Gastrocnemius medialis (tissue), 4 donors: Measurements from ENCODE around the gene RIBC1. TPM values are rescaled to one million over a fixed set of nuclear protein-coding genes. Genes with fewer than 3 reads are reported as not detected.
A peak's percentile ranks its signal among the peaks of the same experiment; 100 is the strongest.

Source experiments
- ATAC-seq, 2 donors: fragments of 150-250 bp; one replicate each; pipeline ENCODE4 v1.9.1; 2016
- DNase-seq, 2 donors: peaks; one replicate each; pipeline ENCODE4 v3.0.0-alpha.2; 2019
- H3K27ac ChIP-seq, 4 donors: fragments of 200-600 bp; sonication (generic); 1 replicate in 1 of 4; 2 replicates in 3 of 4; pipeline ENCODE4 v1.5.1; 2016 to 2018; ENCODE audit warnings: mild to moderate bottlenecking in 2 of 4, moderate library complexity in 1 of 4
- H3K27me3 ChIP-seq, 3 donors: fragments of 200-600 bp; sonication (generic) in 2 of 3; 1 replicate in 1 of 3; 2 replicates in 2 of 3; pipeline versions ENCODE4 v1.5.1 to v1.6.0; 2016 to 2019; ENCODE audit warnings: mild to moderate bottlenecking in 1 of 3, moderate library complexity in 1 of 3
- H3K36me3 ChIP-seq, 2 donors: fragments of 200-600 bp; sonication (generic) in 1 of 2; one replicate each; pipeline ENCODE4 v1.5.1; 2017 to 2018
- H3K4me1 ChIP-seq, 2 donors: fragments of 200-600 bp; sonication (generic) in 1 of 2; one replicate each; pipeline ENCODE4 v1.5.1; 2016 to 2017; ENCODE audit warnings: mild to moderate bottlenecking in 2 of 2
- H3K4me3 ChIP-seq, 4 donors: fragments of 200-600 bp; sonication (generic) in 3 of 4; 1 replicate in 1 of 4; 2 replicates in 3 of 4; pipeline ENCODE4 v1.5.1; 2016 to 2019; ENCODE audit warnings: mild to moderate bottlenecking in 2 of 4
- H3K9me3 ChIP-seq, 3 donors: fragments of 200-600 bp; sonication (generic) in 2 of 3; 1 replicate in 1 of 3; 2 replicates in 2 of 3; pipeline ENCODE4 v1.5.1; 2016 to 2019
- CTCF ChIP-seq, 5 experiments: fragments of 450-650 bp in 3 of 5; fragments of 200-600 bp in 2 of 5; sonication (generic) in 2 of 5; IDR thresholded peaks in 4 of 5; conservative IDR thresholded peaks in 1 of 5; 1 replicate in 4 of 5; 2 replicates in 1 of 5; pipeline ENCODE4 v1.5.1; 2016 to 2019; ENCODE audit warnings: antibody characterized with exemption in 5 of 5, mild to moderate bottlenecking in 3 of 5, moderate library complexity in 3 of 5
- POLR2A ChIP-seq, 2 donors: fragments of 450-650 bp; IDR thresholded peaks; one replicate each; pipeline ENCODE4 v1.6.1; 2017; ENCODE audit warnings: antibody characterized with exemption in 2 of 2, mild to moderate bottlenecking in 2 of 2, moderate library complexity in 2 of 2
- in situ Hi-C, 4 donors: fragments of 200-750 bp; cut with MboI; loops; one replicate each; pipeline versions ENCODE4 v1.15.0 to v1.8.0; 2017; ENCODE audit warnings: low sequenced_read_pairs in 4 of 4
- intact Hi-C: fragments of 100-400 bp; cut with DNase I; formaldehyde crosslinking; loops from one replicate; pipeline ENCODE4 v1.15.1; 2023; ENCODE audit warnings: low total_unique reads
- total RNA-seq, 4 donors: library from RNA; depleted of rRNA; stranded (reverse); fragments of >200 nt; gene quantifications; one replicate each; pipeline versions ENCODE4 v1.1.0 to v1.2.3, GENCODE V29; 2016

The RIBC1 gene
- total RNA-seq, 4 donors from 2014 or later: 0.52 to 1.1 TPM; not detected in 2

GRCh38 chrX:53441531-53442321 is 19.1 kb downstream of the RIBC1 start:
- peak; percentile 66 to 72 for TF ChIP-seq POLR2A (IDR thresholded peaks at IDR 0.05)
- TF ChIP-seq CTCF (IDR thresholded peaks at IDR 0.05 in 4 of 5, conservative IDR thresholded peaks at IDR 0.05 in 1 of 5): no peak
- Histone ChIP-seq H3K4me3 (peak overlapping the region; percentile 44 to 57 (median 55)), H3K36me3 (no peaks in the 10 kb centered on the region), H3K27me3 (peaks cover 0 to 12% (median 4%) of the 10 kb centered on the region in 3 donors), H3K9me3 (no peaks in the 10 kb centered on the region), H3K27ac (peak overlapping the region; percentile 83 to 94 (median 90)), H3K4me1 (no peaks in the 10 kb centered on the region)
- peak; percentile 66 to 87 for DNase-seq
- intact Hi-C loops: loop anchor here (1.0 to 5.0 kb wide), 5 partner anchors 19 to 1197 kb away; partner anchors contain the start of genes IQSEC2, KANTR, RIBC1 and SMC1A
- ATAC-seq: peak; percentile 64 to 76
- in situ Hi-C loops: loop anchor here in 2 of 4 donors (25.0 kb wide), 1 partner anchor 129 kb away; no protein-coding TSS in a partner anchor

GRCh38 chrX:53442322-53442631 is 19.6 kb downstream of the RIBC1 start:
- ATAC-seq (no peak), DNase-seq (peak in 1 of 2 donors; percentile 12)
- Histone ChIP-seq H3K27ac (peak overlapping the region; percentile 83 to 94 (median 90)), H3K4me1 (no peaks in the 10 kb centered on the region), H3K27me3 (peaks cover 0 to 12% (median 4%) of the 10 kb centered on the region in 3 donors), H3K4me3 (peak overlapping the region in 1 of 4 donors; percentile 56), H3K9me3 (no peaks in the 10 kb centered on the region), H3K36me3 (no peaks in the 10 kb centered on the region)
- intact Hi-C loops (loop anchor here (5.0 kb wide), 3 partner anchors 160 to 350 kb away; partner anchors contain the start of genes IQSEC2 and KANTR), in situ Hi-C loops (loop anchor here in 2 of 4 donors (25.0 kb wide), 1 partner anchor 130 kb away; no protein-coding TSS in a partner anchor)
- TF ChIP-seq CTCF (IDR thresholded peaks at IDR 0.05 in 4 of 5, conservative IDR thresholded peaks at IDR 0.05 in 1 of 5) (no peak), POLR2A (IDR thresholded peaks at IDR 0.05) (no peak)

GRCh38 chrX:53445977-53446376 is 23.3 kb downstream of the RIBC1 start:
- no peak overlapping the region for H3K4me3 ChIP-seq
- H3K36me3 ChIP-seq: no peaks in the 10 kb centered on the region
- in situ Hi-C loops (loop anchor here in 2 of 4 donors (25.0 kb wide), 1 partner anchor 134 kb away; no protein-coding TSS in a partner anchor), intact Hi-C loops (no loop called here)
- no peak overlapping the region for H3K27ac ChIP-seq
- peak in 1 of 2 donors; percentile 25 for DNase-seq
- no peaks in the 10 kb centered on the region for H3K9me3 ChIP-seq
- TF ChIP-seq CTCF (IDR thresholded peaks at IDR 0.05 in 4 of 5, conservative IDR thresholded peaks at IDR 0.05 in 1 of 5) (peak in 4 of 5 experiments; percentile 4 to 50 (median 32)), POLR2A (IDR thresholded peaks at IDR 0.05) (no peak)
- no peaks in the 10 kb centered on the region for H3K4me1 ChIP-seq
- no peak for ATAC-seq
- peaks cover 0 to 12% (median 0%) of the 10 kb centered on the region in 3 donors for H3K27me3 ChIP-seq

GRCh38 chrX:53447441-53447840 is 24.8 kb downstream of the RIBC1 start:
- Histone ChIP-seq H3K27ac (no peak overlapping the region), H3K4me3 (no peak overlapping the region), H3K9me3 (no peaks in the 10 kb centered on the region), H3K4me1 (no peaks in the 10 kb centered on the region), H3K27me3 (peaks cover 0 to 3% (median 0%) of the 10 kb centered on the region in 3 donors), H3K36me3 (no peaks in the 10 kb centered on the region)
- TF ChIP-seq POLR2A (IDR thresholded peaks at IDR 0.05) (no peak), CTCF (IDR thresholded peaks at IDR 0.05 in 4 of 5, conservative IDR thresholded peaks at IDR 0.05 in 1 of 5) (no peak)
- in situ Hi-C loops: loop anchor here in 2 of 4 donors (25.0 kb wide), 1 partner anchor 135 kb away; no protein-coding TSS in a partner anchor
- no peak for DNase-seq
- intact Hi-C loops: no loop called here
- ATAC-seq: no peak
